ENCODE data around the gene GABARAP. TPM values are rescaled to one million over a fixed set of nuclear protein-coding genes. Genes with fewer than 3 reads are reported as not detected.

The GABARAP gene
- polyA plus RNA-seq, 1 of the 3 experiments (the other 2 are of a cell fraction) = 585 TPM

- no peak for TF ChIP-seq USF2 (IDR thresholded peaks at IDR 0.05; ENCODE audit: borderline replicate concordance, low read depth, low read length)
Measured at GRCh38 chr17:7261379-7262191, 19.3 kb upstream of the GABARAP start (continued).

DNA sequence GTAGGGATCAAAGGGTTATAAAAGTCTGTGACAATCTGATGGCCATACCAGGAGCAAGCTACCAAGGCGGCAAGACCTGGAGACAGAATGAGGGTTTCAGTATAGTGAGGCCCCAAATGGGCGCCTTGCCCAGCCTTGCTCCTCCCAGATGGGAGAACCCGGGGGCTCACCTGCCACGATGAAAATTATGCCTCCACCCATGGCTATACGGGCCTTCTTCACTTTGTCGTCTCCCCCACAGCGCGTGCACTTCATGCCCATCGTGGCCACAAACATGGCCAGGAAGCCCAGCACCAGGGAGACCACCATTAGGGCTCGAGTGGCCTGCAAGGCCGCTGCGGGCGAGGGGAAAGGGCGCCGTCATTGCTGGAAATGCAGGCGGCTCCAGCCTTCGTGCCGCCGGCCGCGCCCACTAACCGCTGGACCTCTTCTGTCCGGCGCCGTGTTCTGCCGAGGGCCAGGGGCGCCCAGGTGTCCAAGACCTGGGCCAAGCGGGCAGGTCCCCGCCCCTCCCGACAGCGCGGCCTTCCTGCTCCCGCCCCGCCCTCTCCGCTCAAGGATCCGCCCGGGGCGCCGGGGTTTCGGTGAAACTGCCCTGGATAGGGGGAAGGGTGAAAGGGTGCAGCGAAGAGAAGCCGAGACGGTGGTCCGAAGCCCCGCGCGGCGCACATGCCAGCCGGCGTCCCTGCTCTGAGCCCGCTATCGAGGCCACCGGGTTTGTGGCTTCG lies 18.6 kb upstream of the GABARAP start:
- no peak overlapping the region for H3K4me2 ChIP-seq
- no peak for DNase-seq
- CTCF ChIA-PET = interaction anchor here (0.8 to 1.9 kb wide), 4 partner anchors 19 to 36 kb away, joined by 3 to 13 read pairs (median 6); partner anchors contain the start of gene SLC2A4

More for the DNA sequence above, 18.6 kb upstream of the GABARAP start:
- Histone ChIP-seq H3K4me1 (ENCODE audit: control insufficient read depth in 1 of 2, insufficient read depth in 2 of 2, low read depth in 1 of 2, low read length in 1 of 2) (peaks cover 0 to 6% of the 10 kb centered on the region in 2 experiments; a peak in 2 of 4 replicates), H2AFZ (ENCODE audit: low read depth) (no peak overlapping the region), H3F3A (replicated peaks; ENCODE audit: insufficient read depth) (peaks cover 37% of the 10 kb centered on the region), H3K9me3 (no peaks in the 10 kb centered on the region), H3K27ac (ENCODE audit: low read depth in 2 of 2, low read length in 1 of 2) (no peak overlapping the region), H4K20me1 (ENCODE audit: insufficient read depth) (no peaks in the 10 kb centered on the region), H3K4me3 (ENCODE audit: low read depth in 2 of 2, low read length in 1 of 2) (peak overlapping the region in 1 of 2 experiments; percentile 7; a peak in 1 of 4 replicates), H3K9me2 (no peaks in the 10 kb centered on the region), H3K36me3 (replicated peaks in 1 of 2; ENCODE audit: control insufficient read depth in 1 of 2, insufficient read depth in 2 of 2, low read length in 1 of 2) (peaks cover 6 to 22% of the 10 kb centered on the region in 2 experiments), H3K27me3 (ENCODE audit: insufficient read depth) (no peaks in the 10 kb centered on the region), H3K79me2 (ENCODE audit: insufficient read depth) (no peaks in the 10 kb centered on the region), H3K9ac (no peak overlapping the region)
- POLR2A ChIA-PET = no interaction called here
- WGBS (ENCODE audit: low lambda C conversion rate) = 62% methylated on average over 19 of the region's 54 CpGs
- TF ChIP-seq SIN3A (IDR thresholded peaks at IDR 0.05; ENCODE audit: borderline replicate concordance, low read depth, low read length) = no peak
- TF ChIP-seq RXRA (IDR thresholded peaks at IDR 0.05; ENCODE audit: borderline replicate concordance, low read depth) = no peak
- TF ChIP-seq REST (IDR thresholded peaks at IDR 0.05; ENCODE audit: low read depth, low read length) = no peak
- no peak for TF ChIP-seq RCOR1 (IDR thresholded peaks at IDR 0.05; ENCODE audit: low read length)
